ENCODE results near the gene CPSF4L.

Gene CPSF4L

GRCh38 chr17:73283250-73283649 is 21.6 kb upstream of the CPSF4L start:
- Histone ChIP-seq H3K4me3 (replicated peaks; ENCODE audit: insufficient read depth, low read length) (no peak overlapping the region), H3K27me3 (ENCODE audit: insufficient read depth, poor library complexity, severe bottlenecking) (no peaks in the 10 kb centered on the region), H3K27ac (replicated peaks) (no peak overlapping the region)
- TF ChIP-seq REST (IDR thresholded peaks at IDR 0.05; ENCODE audit: insufficient replicate concordance, low read depth) = no peak
- TF ChIP-seq POLR2AphosphoS5 (IDR thresholded peaks at IDR 0.05; ENCODE audit: low read depth) = no peak
- TF ChIP-seq GABPA (IDR thresholded peaks at IDR 0.05; ENCODE audit: low read depth) = no peak
- no peak for TF ChIP-seq SPI1 (IDR thresholded peaks at IDR 0.05; ENCODE audit: borderline replicate concordance, low read depth)
- TF ChIP-seq CTCF (IDR thresholded peaks at IDR 0.05; ENCODE audit: insufficient read depth, low read length) = no peak
- DNase-seq (ENCODE audit: low read depth in 1 of 2, low spot score in 1 of 2) = no peak

- TF ChIP-seq GABPA (IDR thresholded peaks at IDR 0.05; ENCODE audit: low read depth) (no peak), REST (IDR thresholded peaks at IDR 0.05; ENCODE audit: insufficient replicate concordance, low read depth) (no peak), SPI1 (IDR thresholded peaks at IDR 0.05; ENCODE audit: borderline replicate concordance, low read depth) (no peak), POLR2AphosphoS5 (IDR thresholded peaks at IDR 0.05; ENCODE audit: low read depth) (no peak), CTCF (IDR thresholded peaks at IDR 0.05; ENCODE audit: insufficient read depth, low read length) (no peak)
- DNase-seq (ENCODE audit: low read depth in 1 of 2, low spot score in 1 of 2) = no peak
- no peak overlapping the region for H3K4me3 ChIP-seq (replicated peaks; ENCODE audit: insufficient read depth, low read length)
- no peak overlapping the region for H3K27ac ChIP-seq (replicated peaks)
- H3K27me3 ChIP-seq (ENCODE audit: insufficient read depth, poor library complexity, severe bottlenecking) = no peaks in the 10 kb centered on the region
These were observed 20.9 kb upstream of the CPSF4L start for GRCh38 chr17:73282629-73283028.

- H3K4me3 ChIP-seq (replicated peaks; ENCODE audit: insufficient read depth, low read length) = no peak overlapping the region
- DNase-seq (ENCODE audit: low read depth in 1 of 2, low spot score in 1 of 2) = no peak
- no peaks in the 10 kb centered on the region for H3K27me3 ChIP-seq (ENCODE audit: insufficient read depth, poor library complexity, severe bottlenecking)
- TF ChIP-seq POLR2AphosphoS5 (IDR thresholded peaks at IDR 0.05; ENCODE audit: low read depth) (no peak), SPI1 (IDR thresholded peaks at IDR 0.05; ENCODE audit: borderline replicate concordance, low read depth) (no peak), CTCF (IDR thresholded peaks at IDR 0.05; ENCODE audit: insufficient read depth, low read length) (no peak), GABPA (IDR thresholded peaks at IDR 0.05; ENCODE audit: low read depth) (no peak), REST (IDR thresholded peaks at IDR 0.05; ENCODE audit: insufficient replicate concordance, low read depth) (no peak)
- H3K27ac ChIP-seq (replicated peaks) = no peak overlapping the region
These were observed 20.2 kb upstream of the CPSF4L start for GRCh38 chr17:73281928-73282327.

All from HL-60 (cell line).